GM12864 (cell line): ENCODE measurements around the gene DTX3.
"Not testable (repeated sequence)": the region's sequence is repeated elsewhere in the genome, so short reads cannot be mapped to it uniquely, and the experiment has no call there.

Experiments used
- DNase-seq: peaks from one replicate; pipeline ENCODE4 v3.0.0-alpha.2; 2011; ENCODE audit warnings: low read depth
- H3K4me3 ChIP-seq: 2 replicates; pipeline ENCODE4 v1.5.1; 2011; ENCODE audit warnings: mild to moderate bottlenecking, low read depth, low read length, control low read depth
- CTCF ChIP-seq: IDR thresholded peaks from 2 replicates; pipeline ENCODE4 v1.5.1; 2011; ENCODE audit warnings: low read depth, mild to moderate bottlenecking, moderate library complexity, low read length, control low read depth, inconsistent platforms; ENCODE audit errors: missing control alignments

DTX3 gene

DNA sequence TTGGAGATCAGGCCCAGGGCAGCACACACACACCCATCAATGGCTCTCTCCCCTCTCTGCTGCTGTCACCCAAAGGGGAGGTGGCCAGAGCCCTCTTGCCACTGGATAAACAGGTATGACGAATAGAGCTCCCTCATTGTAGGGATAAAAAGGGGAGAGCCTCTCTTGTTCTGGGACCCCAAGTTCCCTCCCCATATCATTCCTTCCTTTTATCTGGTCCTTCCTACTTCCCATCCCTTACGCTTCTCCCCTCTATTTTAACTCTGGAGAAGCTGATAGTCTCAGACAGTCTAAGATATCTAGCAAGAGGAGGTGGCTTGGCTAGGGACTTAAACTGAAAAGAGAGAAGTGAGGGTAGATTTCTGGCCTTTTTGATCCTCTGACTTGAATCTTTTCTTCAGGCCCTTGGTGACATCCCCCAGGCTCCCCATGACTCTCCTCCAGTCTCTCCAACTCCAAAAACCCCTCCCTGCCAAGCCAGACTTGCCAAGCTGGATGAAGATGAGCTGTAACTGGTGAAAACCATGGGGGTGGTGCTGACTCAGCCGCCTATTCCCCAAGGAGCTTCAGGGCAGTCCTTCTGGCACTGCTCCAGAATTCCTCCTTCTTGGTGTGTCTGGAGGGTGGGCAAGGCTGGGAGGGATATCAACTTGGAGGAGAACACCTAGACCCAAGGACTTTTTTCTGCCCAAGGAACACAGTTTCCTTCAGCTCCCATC, 11.9 kb downstream of the DTX3 start:
- TF ChIP-seq CTCF = no peak

GRCh38 chr12:57617942-57618341, 13.3 kb downstream of the DTX3 start:
- no peak for DNase-seq
- no peak overlapping the region for H3K4me3 ChIP-seq
- TF ChIP-seq CTCF = no peak

More for the DNA sequence above, 11.9 kb downstream of the DTX3 start:
- no peak for DNase-seq
- no peak overlapping the region for H3K4me3 ChIP-seq

GRCh38 chr12:57618431-57618830, 13.8 kb downstream of the DTX3 start:
- not testable (repeated sequence) for H3K4me3 ChIP-seq, DNase-seq

- no peak overlapping the region for H3K4me3 ChIP-seq
- DNase-seq = no peak
Measured at GRCh38 chr12:57618966-57619433, 14.4 kb downstream of the DTX3 start.

DNA sequence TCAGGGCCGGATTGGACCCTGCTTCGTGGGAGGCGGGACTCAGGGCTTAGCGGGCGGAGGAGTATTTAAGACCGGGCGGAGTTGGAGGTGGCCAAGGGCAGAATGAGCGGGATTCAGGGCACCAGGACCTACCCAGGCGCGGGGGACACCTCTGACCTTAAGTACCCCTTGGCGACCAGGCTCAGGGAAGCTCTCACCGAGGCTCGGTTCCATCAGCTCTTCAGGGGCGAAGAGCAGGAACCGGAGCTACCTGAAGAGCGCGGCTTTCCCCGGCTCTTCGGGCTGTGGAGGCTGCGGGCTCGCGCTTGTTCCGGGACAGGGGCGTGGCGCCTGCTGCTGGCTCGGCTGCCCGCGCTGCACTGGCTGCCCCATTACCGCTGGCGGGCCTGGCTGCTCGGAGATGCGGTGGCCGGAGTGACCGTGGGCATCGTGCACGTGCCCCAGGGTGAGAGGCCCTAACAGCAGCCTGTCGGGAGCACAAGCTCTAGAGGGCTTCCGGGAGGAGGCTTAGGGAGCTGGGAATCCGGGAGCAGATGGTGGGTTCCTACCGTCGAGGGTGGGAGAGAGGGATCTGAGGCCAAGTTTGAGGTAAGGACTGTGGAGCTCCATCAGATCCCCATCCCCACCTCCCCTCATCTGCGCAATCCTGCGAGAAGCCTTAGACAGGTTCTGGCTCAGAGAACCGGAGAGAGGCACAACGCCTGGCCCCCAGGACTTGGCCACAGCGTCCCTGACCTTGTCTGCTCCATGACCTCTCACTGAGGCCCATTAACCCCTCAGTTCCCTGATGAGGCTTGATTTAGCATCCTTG, 15.0 kb downstream of the DTX3 start:
- H3K4me3 ChIP-seq = no peak overlapping the region
- no peak for DNase-seq
- no peak for TF ChIP-seq CTCF

More at GRCh38 chr12:57618966-57619433, 14.4 kb downstream of the DTX3 start:
- TF ChIP-seq CTCF = no peak

- no peak for DNase-seq
- no peak for TF ChIP-seq CTCF
- H3K4me3 ChIP-seq = no peak overlapping the region
Measured at GRCh38 chr12:57620245-57620935, 15.8 kb downstream of the DTX3 start.

- no peak for DNase-seq
- no peak for TF ChIP-seq CTCF
- H3K4me3 ChIP-seq = peak overlapping the region; percentile 4; the same call in 1 of the 2 replicates
Measured at GRCh38 chr12:57620936-57621496, 16.4 kb downstream of the DTX3 start.
